Testis (tissue), 3 donors: ENCODE data around the gene GJA3. TPM values are rescaled to one million over a fixed set of nuclear protein-coding genes. Genes with fewer than 3 reads are reported as not detected.

Experiments used
- DNase-seq: peaks from one replicate; pipeline ENCODE4 v3.0.0-alpha.2; 2019
- H3K27ac ChIP-seq, 2 donors: fragments of 200-600 bp; sonication (generic); one replicate each; pipeline ENCODE4 v1.5.1; 2019
- H3K27me3 ChIP-seq: fragments of 200-600 bp; sonication (generic); one replicate; pipeline ENCODE4 v1.5.1; 2019
- H3K36me3 ChIP-seq: fragments of 200-600 bp; sonication (generic); one replicate; pipeline ENCODE4 v1.5.1; 2017; ENCODE audit warnings: low read depth; ENCODE audit errors: missing control alignments
- H3K4me1 ChIP-seq: fragments of 200-600 bp; sonication (generic); one replicate; pipeline ENCODE4 v1.5.1; 2019
- H3K4me3 ChIP-seq, 2 donors: fragments of 200-600 bp; sonication (generic); one replicate each; pipeline ENCODE4 v1.5.1; 2017 to 2019
- H3K9me3 ChIP-seq: fragments of 200-600 bp; sonication (generic); one replicate; pipeline ENCODE4 v1.5.1; 2017
- CTCF ChIP-seq, 3 experiments: fragments of 450-650 bp in 2 of 3; fragments of 200-600 bp in 1 of 3; sonication (generic) in 1 of 3; IDR thresholded peaks; one replicate each; pipeline ENCODE4 v1.5.1; 2016 to 2019; ENCODE audit warnings: antibody characterized with exemption in 3 of 3, mild to moderate bottlenecking in 2 of 3, moderate library complexity in 1 of 3
- POLR2A ChIP-seq: fragments of 450-650 bp; IDR thresholded peaks from one replicate; pipeline ENCODE4 v1.6.1; 2017; ENCODE audit warnings: antibody characterized with exemption, mild to moderate bottlenecking, moderate library complexity
- WGBS, 2 donors: methylation state at CpG; one replicate each; pipeline ENCODE4 v1.1.5; 2018; 5-methylcytosine and 5-hydroxymethylcytosine counted together
- intact Hi-C: fragments of 100-400 bp; cut with DNase I; formaldehyde crosslinking; loops from one replicate; pipeline ENCODE4 v1.15.1; 2023; ENCODE audit warnings: low total_unique reads
- polyA plus RNA-seq: library from polyadenylated mRNA; stranded (reverse); fragments of 350-450 nt; fragmentation: Illumina TruSeq; extraction: RNeasy Lipid Tissue Mini Kit (QIAGEN cat#74804); gene quantifications from one replicate; pipeline ENCODE4 v1.2.3, GENCODE V29; 2014; ENCODE audit warnings: low read depth, low replicate concordance; ENCODE audit not compliant: insufficient read depth
- total RNA-seq, 2 donors: library from RNA; depleted of rRNA; stranded (reverse); fragments of >200 nt; gene quantifications; one replicate each; pipeline ENCODE4 v1.2.3, GENCODE V29; 2016

Gene GJA3
- total and polyA plus RNA-seq, 3 donors from 2014 or later, result 1.7 to 10.2 (median 5.0) TPM

- intact Hi-C loops, result no loop called here
- Histone ChIP-seq H3K4me3 (no peak overlapping the region), H3K27me3 (no peaks in the 10 kb centered on the region), H3K4me1 (peaks cover 6% of the 10 kb centered on the region), H3K27ac (peak overlapping the region in 1 of 2 donors; percentile 80), H3K36me3 (no peaks in the 10 kb centered on the region), H3K9me3 (no peaks in the 10 kb centered on the region)
- no peak for DNase-seq
- 43 to 56% methylated on average over 16 of the region's 16 CpGs for WGBS, 2 donors
- no peak for TF ChIP-seq POLR2A
- TF ChIP-seq CTCF (IDR thresholded peaks at IDR 0.05), result no peak
These were observed 34.2 kb downstream of the GJA3 start for GRCh38 chr13:20126541-20127261.

GRCh38 chr13:20125783-20126165, 35.1 kb downstream of the GJA3 start:
- intact Hi-C loops, result no loop called here
- TF ChIP-seq CTCF (IDR thresholded peaks at IDR 0.05) (no peak), POLR2A (no peak)
- Histone ChIP-seq H3K9me3 (no peaks in the 10 kb centered on the region), H3K4me3 (no peak overlapping the region), H3K36me3 (no peaks in the 10 kb centered on the region), H3K4me1 (peaks cover 10% of the 10 kb centered on the region), H3K27ac (peak overlapping the region in 1 of 2 donors; percentile 9), H3K27me3 (no peaks in the 10 kb centered on the region)
- DNase-seq, result no peak
- WGBS, 2 donors, result 63 to 72% methylated on average over 4 of the region's 4 CpGs

GRCh38 chr13:20125129-20125782, 35.6 kb downstream of the GJA3 start:
- Histone ChIP-seq H3K4me1 (peaks cover 11% of the 10 kb centered on the region), H3K27ac (peak overlapping the region in 1 of 2 donors; percentile 9), H3K36me3 (no peaks in the 10 kb centered on the region), H3K9me3 (no peaks in the 10 kb centered on the region), H3K27me3 (no peaks in the 10 kb centered on the region), H3K4me3 (no peak overlapping the region)
- intact Hi-C loops, result no loop called here
- DNase-seq, result no peak
- WGBS, 2 donors, result 40 to 42% methylated on average over 4 of the region's 4 CpGs
- no peak for TF ChIP-seq POLR2A
- no peak for TF ChIP-seq CTCF (IDR thresholded peaks at IDR 0.05)

GRCh38 chr13:20124303-20124702, 36.5 kb downstream of the GJA3 start:
- Histone ChIP-seq H3K27ac (peak overlapping the region in 1 of 2 donors; percentile 37), H3K4me3 (no peak overlapping the region), H3K27me3 (no peaks in the 10 kb centered on the region), H3K4me1 (peaks cover 17% of the 10 kb centered on the region), H3K9me3 (no peaks in the 10 kb centered on the region), H3K36me3 (no peaks in the 10 kb centered on the region)
- DNase-seq, result no peak
- 80 to 81% methylated on average over 1 of the region's 1 CpG for WGBS, 2 donors
- intact Hi-C loops, result no loop called here
- TF ChIP-seq POLR2A, result no peak
- TF ChIP-seq CTCF (IDR thresholded peaks at IDR 0.05), result no peak
